ENCODE measurements around the gene ALDH3A2.
"Not testable (repeated sequence)": the region's sequence is repeated elsewhere in the genome, so short reads cannot be mapped to it uniquely, and the experiment has no call there.

The ALDH3A2 gene

DNA sequence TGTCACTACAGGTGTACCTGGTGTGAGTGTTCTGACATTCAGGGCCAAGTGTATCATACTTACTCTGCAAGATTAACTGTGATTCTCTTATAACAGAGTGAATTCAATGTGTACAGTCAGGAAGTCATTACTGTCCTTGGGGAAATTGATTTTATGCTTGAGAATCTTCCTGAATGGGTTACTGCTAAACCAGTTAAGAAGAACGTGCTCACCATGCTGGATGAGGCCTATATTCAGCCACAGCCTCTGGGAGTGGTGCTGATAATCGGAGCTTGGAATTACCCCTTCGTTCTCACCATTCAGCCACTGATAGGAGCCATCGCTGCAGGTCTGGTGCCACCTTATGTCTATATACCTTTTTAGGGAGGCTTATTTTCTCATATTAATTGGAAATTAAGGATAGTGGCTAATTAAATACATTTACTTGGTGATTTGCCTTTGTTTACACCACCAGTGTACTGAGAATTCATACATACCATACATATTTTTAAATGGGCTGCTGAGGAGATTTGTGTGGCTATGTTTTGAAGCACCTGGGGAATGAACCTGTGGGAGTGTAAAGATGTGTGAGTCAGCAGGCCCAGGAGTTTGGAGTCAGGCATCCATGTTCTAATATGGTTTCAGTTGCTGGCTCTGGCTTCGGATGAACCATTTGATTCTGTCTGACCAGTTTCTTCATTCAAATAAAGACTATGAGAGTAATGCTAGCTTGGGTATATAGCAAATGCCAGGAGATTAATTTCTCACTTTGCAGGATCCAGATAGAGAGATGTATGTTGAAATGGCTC, 3.1 kb downstream of the ALDH3A2 start:
- DNase-seq: no peak

DNA sequence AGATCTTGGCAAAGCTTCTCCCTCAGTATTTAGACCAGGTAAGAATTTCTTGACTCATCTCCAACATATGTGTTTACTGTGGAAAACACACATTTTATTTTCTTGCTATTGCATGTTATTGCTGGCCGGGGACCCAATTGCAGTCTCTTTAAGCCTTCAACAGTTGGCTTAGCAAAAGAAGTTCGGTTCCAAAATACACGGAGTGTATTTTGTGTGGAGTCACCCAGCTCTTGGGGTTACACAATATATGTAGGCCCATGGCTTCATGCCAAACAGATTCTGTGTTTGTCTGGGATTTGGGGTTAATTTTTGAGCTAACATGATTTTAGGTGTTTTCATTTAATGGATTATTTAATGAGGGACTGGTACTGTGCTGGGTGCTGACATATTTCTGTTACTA, 4.0 kb downstream of the ALDH3A2 start:
- DNase-seq: no peak

DNA sequence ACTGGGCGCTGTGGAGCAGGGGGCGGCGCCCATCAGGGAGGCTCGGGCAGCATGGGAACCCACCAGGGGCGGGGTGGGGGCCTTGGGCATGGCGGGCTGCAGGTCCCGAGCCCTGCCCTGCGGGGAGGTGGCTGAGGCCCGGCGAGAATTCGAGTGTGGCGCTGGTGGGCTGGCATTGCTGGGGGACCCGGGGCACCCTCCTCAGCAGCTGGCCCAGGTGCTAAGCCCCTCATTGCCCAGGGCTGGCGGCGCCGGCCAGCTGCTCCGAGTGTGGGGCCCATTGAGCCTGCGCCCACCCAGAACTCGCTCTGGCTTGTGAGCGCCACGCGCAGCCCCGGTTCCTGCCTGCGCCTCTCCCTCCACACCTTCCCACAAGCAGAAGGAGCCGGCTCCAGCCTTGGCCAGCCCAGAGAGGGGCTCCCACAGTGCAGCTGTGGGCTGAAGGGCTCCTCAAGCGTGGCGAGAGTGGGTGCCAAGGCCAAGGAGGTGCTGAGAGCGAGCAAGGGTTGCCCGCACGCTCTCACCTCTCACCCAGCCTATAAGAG, 5.9 kb downstream of the ALDH3A2 start:
- no peak for DNase-seq

DNA sequence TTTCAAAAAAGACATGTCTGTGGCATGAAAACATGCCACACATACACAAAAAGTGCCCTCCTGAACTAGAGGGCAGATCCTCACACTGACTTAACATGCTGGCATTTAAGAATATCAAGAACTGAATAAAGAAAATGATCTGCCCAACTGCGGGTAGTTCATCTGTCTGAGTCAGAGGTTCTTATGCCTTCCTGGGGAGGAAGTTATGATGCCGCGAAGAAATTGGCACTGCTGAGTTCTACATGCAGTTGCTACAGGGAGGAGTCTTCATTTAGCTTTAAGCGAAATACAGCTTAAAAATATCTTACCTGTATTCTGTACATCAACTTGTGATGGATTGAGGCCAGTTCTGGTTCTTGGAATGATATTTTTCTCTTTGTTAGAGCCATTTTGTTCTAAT, 6.3 kb downstream of the ALDH3A2 start:
- no peak for DNase-seq

DNA sequence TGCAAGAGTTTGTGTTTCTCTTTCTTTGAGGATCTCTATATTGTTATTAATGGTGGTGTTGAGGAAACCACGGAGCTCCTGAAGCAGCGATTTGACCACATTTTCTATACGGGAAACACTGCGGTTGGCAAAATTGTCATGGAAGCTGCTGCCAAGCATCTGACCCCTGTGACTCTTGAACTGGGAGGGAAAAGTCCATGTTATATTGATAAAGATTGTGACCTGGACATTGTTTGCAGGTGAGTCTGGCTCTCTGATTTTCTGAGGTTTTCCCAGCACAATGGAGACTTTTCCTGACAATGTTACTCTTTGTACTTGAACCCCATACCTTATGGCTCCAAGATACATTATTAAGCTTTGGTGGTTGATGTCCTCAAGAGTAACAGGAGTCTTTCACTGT, 7.8 kb downstream of the ALDH3A2 start:
- no peak for DNase-seq

DNA sequence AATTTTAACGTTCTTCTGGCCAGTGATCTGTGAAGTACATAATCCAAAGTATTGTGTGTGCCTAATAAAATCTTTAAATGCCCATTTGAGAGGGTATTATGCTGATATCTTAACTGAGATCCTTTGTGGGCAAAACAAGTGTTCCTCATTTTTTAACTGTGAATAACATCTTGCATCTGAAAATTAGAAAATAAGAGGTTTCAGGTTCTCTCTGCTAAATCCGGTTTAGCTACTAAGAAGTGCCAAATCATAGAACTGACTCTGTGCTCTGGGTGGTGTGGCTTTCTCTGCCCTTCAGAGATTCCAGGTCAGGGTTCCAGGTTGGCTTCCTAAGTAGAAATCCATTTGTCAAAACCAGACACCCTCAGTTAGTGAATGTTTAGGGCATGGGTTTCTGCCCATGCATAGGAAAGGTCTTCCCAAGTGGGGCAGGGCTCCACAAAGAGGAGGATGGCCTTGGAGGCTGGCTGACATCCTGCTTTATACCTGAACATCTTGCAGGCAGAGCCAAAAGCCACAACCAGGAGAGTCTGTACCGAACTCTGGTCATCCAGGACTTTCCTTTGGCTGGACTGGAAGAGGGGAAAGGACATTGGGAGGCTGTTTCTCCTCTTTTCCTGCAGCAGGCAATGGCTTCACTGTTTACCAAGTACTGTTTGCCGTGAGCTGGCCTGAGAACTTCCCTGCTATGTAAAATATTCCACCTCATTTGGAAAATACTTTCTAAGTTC, 8.5 kb downstream of the ALDH3A2 start:
- no peak for DNase-seq

DNA sequence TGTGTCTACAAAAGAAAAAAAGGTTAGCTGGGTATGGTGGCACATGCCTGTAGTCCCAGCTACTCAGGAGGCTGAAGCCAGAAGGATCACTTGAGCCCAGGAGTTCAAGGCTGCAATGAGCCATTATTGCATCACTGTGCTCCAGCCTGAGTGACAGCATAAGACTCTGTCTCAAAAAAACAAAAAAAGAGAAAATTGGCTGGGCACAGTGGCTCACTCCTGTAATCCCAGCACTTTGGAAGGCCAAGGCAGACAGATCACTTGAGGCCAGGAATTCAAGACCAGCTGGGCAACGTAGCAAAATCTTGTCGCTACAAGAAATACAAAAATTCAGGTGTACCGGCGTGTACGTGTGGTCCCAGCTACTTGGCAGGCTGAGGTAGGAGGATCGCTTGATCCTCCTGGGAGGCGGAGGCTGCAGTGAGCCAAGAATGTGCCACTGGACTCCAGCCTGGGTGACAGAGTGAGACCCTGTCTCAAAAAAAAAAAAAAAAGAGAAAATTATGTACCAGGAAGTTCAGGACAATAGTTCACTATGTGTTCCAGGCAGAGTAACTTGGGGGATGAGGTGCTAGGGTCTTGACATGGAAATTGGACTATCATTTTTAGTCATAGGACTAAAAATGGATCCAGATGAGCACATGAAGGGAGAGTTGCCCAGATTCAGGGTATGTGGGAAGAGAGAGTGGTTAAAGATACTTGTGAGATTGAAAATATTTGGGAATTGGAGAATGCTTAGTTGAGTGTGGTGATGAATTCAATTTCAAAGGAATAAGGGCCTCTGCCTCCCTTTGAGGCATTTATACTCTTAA, 11.0 kb downstream of the ALDH3A2 start:
- no peak for DNase-seq

DNA sequence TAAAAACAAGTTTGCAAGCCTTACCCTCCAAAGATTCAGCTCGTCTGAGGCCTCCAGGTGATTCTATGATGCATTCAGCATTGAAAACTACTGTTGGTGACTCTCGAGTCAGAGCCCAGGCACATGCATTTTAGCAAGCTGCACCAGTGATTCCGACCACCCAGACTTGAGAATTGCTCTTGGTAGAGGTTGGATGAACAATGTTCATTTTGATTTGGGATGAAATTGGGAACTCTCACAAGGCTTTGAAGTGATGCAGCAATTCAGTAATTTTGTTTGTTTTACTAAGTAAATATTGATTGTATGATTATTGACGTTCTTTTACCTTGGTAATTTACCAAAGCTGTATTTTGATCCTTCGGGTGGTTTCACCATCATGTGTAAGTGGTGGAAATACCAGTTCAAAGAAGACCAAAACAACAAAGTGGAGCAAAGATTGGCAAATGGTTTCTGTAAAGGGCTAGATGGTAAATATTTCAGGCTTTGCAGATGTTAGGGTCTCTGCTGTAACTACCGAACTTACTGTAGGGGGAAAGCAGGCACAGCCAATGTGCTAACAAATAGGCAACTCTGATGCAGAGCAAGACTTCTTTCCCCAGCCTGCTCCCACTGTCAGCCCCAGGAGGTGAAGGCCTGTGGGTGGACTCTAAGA, 11.8 kb downstream of the ALDH3A2 start:
- no peak for DNase-seq

DNA sequence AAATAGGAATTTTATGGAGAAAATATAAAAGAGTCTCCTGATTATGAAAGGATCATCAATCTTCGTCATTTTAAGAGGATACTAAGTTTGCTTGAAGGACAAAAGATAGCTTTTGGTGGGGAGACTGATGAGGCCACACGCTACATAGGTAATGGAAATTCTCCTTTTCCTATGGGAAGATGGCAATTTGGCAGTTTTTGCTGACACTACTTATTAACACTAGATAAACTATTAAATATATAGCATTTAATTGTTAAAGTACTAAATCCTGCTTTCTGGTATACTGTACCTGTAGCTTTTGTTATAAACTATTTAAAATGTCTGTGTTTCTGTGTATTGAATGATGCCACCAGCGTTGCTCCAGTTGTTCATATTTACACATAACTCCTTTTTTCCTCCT, 12.6 kb downstream of the ALDH3A2 start:
- DNase-seq: no peak

DNA sequence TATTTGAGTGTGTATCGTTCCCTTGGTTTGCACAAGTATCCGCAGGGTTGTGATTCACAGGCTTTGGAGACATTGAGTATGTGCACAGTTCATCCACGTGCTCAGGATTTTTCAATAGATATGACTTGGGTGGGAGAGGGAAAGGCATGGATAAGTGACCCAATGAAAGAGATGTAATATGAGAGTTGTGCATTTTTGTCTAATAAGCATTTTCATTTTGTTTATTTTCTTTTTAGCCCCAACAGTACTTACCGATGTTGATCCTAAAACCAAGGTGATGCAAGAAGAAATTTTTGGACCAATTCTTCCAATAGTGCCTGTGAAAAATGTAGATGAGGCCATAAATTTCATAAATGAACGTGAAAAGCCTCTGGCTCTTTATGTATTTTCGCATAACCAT, 14.5 kb downstream of the ALDH3A2 start:
- DNase-seq: no peak

DNA sequence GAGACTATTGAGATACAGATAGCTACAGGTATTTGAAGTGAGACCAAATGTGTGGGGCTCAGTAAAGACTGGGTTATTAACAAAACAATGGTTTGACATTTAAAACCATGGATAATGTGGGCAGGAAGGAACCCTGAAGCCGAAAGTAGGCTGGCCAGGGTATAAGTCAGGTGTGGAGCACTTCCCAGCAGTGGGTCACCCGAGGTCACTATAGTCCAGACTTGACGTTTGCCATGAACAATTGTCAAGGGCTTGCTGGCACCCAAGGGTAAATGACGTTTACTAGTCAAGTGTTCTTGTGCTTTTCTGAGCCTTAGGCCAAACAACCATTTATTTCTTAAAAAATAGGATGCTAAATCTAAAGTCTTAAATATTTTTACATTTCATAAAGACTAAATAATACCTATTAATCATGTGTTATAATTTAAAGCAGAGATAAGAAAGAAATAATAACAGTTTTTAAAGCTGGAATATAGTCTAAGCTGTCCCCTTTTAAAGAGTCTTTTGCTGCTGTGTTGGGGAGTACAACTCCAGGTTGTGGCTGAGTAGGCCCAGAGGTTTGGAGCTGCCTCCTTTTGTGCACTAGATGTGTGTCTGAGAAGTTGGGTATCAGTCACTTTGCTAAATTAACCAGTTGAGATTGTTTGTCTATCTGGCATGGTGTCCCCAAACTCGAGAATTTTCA, 15.7 kb downstream of the ALDH3A2 start:
- DNase-seq: no peak

DNA sequence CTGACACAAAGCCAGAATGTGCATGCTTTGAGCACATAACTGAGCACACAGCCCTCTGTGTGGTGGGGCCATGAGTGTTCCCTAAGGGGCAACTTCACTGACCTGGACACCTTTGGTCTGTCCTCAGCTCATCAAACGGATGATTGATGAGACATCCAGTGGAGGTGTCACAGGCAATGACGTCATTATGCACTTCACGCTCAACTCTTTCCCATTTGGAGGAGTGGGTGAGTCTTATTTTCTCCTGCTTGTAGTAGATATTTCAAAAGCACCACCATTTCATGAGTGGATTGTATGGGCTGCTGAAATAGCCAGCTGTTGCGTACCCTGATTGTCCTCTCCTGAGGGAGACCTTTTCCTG, 16.2 kb downstream of the ALDH3A2 start:
- DNase-seq: no peak

DNA sequence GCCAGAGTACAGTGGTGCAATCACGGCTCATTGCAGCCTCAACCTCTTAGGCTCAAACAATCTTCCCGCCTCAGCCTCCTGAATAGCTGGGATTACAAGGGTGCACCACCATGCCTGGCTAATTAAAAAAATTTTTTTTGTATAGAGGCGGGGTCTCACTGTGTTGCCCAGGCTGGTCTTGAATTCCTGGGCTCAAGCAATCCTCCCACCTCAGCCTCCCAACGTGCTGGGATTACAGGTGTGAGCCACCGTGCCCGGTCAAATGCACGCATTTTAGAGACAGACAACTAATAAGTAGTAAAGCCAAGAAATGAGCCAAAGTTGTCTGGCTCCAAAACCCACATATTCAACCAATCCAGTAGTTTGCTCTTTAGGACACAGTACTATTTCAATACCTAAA, 21.1 kb downstream of the ALDH3A2 start:
- DNase-seq: not testable (repeated sequence)

DNA sequence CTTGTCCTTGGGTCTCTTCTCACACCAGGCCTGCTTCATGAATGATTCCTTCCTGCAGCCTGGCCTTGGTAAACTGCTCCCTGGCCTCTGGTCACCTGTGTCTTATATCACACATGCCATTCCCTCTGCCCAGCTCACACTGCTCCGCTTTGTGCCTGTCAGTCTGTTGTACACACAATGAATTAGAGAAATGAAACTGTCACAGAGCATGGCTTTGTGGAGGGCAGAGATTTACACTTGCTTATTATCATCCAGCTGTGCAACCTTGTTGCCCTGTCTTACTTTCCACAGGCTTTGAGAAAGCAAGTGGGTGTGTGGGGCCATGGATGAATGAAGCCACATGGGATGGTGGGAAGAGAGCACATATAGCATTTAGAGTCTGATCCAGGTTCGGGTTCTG, 22.4 kb downstream of the ALDH3A2 start:
- DNase-seq: no peak

DNA sequence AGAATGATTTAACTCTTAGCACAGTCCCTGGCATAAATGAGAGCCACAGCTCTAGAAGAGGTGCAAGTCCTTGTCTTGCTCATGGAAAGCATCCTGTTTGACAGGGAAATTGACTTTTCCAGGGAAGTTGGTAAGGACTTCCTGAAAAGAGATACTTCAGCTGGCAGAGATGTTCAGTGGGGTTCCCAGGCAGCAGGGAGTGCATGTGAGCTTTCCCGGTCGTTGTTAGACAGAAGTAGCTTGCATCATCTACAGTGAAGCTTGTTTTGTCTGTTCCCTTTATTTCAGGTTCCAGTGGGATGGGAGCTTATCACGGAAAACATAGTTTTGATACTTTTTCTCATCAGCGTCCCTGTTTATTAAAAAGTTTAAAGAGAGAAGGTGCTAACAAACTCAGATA, 22.9 kb downstream of the ALDH3A2 start:
- no peak for DNase-seq

DNA sequence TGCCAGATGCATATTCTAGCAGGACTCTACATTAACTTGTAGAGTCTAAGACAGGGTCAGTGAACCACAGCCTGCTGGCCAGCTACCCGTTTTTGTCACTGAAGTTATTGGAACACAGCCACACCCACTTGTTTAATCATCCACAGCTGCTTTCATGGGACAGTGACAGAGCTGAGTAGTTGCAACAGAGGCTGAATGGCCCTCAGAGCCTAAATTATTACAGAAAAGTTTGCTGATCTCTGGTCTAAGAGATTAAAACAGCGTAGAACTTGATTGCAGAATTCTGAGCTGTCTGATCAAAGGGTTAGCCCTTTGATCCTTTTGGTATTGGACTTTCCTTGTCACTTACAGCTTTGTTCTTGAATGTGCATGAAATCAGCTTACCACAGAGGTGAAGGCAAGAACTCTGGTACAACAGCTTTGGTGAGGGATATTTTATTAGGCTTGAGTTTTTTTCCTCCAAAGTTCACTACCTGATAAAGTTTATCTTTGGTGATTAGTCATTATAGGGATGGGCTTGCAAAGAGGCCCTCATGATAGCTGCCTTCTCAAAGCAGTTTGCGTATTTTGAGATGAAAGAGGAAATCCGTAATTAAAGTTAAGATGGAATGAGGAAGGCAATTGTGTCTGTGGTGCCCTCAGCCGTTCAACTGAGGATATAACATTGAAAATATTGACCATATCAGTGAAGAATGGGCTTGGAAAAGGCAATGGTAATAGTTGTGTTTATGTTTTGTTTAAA, 23.6 kb downstream of the ALDH3A2 start:
- DNase-seq: no peak

DNA sequence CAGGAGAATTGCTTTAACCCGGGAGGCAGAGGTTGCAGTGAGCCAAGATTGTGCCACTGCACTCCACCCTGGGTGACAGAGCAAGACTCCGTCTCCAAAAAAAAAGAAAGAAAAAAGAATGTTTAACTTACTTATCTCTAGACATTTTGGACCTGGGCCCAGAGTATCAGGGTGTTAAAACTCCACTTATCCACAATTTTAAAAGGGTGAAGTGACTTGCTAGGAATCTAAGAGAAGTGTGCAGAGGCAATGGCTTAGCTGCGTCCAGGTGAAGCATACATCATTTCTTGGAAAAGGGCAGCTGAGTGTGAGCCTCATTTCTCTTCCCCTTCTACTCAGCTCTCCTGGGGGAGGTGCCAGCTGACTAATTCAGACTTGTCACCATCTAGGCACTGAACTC, 25.1 kb downstream of the ALDH3A2 start:
- DNase-seq: no peak

DNA sequence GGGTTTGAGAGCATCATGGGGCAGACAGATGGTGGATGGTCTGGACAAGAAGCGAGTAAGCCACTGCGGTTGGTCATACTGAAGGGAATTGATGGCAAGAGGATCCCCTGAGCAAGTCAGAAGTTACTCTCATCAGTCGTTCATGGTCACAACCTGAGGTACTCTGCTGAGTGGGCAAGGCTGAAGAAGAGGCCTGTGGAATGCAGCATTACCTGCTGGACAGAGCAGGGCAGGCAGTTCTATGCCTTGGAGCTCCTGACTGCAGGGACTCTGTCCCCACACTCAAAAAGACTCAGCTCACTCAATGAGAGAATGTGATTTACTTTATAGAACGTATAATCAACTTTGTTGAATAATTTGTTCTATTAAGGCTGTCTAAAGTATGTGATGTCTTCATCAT, 28.3 kb downstream of the ALDH3A2 start:
- no peak for DNase-seq

DNA sequence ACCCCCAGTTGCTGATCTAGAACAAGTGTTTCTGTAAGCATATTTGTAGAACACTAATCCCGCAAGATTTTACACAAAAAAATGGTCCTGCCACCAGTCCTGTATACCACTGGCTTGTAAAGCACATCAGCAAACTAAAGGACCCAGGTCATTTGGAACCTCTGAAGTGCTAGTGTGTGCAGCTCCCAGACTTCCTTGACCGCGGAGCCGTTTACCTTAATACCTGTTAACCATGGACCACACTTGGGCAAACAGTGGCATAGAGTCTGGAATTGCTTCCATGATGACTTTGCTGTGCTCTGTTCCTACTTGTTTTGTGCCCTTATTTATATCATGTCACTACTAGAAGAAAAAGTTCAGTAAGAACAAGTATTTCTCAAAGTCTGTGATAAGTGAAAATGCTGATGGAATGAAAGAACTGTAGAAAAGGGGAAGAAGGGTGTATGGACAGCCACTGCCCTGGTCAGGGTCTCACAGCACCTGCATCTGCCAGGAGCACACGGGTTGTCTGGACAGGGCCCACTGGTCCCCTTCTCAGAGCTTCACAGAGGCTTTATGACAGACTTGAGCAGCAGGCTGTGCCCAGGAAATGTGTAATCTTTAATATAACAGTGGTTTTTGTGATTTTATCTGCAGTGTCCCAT, 29.3 kb downstream of the ALDH3A2 start:
- no peak for DNase-seq

DNA sequence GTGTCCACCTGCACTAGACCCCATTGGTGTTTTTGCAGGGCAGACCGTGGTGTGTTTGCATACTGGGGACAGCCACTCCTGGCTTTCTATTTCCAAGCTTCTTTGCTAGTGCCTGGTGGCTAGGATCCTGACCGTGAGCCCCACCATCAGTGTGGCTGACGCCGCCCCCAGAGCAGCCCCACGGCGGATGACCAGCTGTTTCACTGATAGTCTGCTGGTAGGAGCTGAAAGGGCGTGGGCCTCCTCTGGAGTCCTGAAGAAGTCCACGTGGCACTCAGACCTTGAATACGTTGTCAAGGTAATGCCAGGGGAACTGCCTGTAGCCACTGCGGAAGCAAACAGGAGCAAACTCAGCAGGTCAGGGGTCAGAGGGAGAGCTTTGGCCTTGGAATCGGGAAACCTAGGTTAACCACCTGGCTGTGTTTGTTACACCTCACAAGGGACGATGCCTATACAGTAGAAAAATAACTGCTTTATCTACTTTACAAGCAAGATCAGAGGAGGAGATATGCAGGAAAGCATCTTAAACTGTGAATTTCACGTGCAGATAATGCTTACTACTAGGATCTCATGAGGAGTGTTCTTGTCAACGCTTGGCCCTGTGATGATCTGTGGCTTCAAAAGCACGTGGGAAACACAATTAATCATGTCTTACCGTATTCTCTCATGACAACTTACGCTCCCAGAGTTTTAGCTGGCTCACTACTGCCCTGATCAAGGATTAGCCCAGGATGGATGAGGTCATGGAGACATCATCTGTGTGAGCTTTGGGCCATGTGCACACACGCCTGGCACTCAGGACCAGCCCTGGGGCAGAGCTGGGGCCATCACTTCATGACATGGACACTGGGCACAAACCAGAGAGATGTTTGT, 30.3 kb downstream of the ALDH3A2 start:
- DNase-seq: no peak

Measured in stimulated activated CD4-positive, alpha-beta T cell treated with anti-CD3 and anti-CD28 coated beads, Interleukin-12 subunit alpha, Interleukin-12 subunit beta, amount 100 ng/mL, for 4 hours (primary cell).